Gastrocnemius medialis (tissue), 4 donors: Measurements from ENCODE around the gene FAM222B. TPM values are rescaled to one million over a fixed set of nuclear protein-coding genes. Genes with fewer than 3 reads are reported as not detected.
"Not testable (repeated sequence)": the region's sequence is repeated elsewhere in the genome, so short reads cannot be mapped to it uniquely, and the experiment has no call there.

ENCODE experiments used
- ATAC-seq, 2 donors: fragments of 150-250 bp; one replicate each; pipeline ENCODE4 v1.9.1; 2016
- DNase-seq, 2 donors: peaks; one replicate each; pipeline ENCODE4 v3.0.0-alpha.2; 2019
- H3K27ac ChIP-seq, 4 donors: fragments of 200-600 bp; sonication (generic); 1 replicate in 1 of 4; 2 replicates in 3 of 4; pipeline ENCODE4 v1.5.1; 2016 to 2018; ENCODE audit warnings: mild to moderate bottlenecking in 2 of 4, moderate library complexity in 1 of 4
- H3K27me3 ChIP-seq, 3 donors: fragments of 200-600 bp; sonication (generic) in 2 of 3; 1 replicate in 1 of 3; 2 replicates in 2 of 3; pipeline versions ENCODE4 v1.5.1 to v1.6.0; 2016 to 2019; ENCODE audit warnings: mild to moderate bottlenecking in 1 of 3, moderate library complexity in 1 of 3
- H3K36me3 ChIP-seq, 2 donors: fragments of 200-600 bp; sonication (generic) in 1 of 2; one replicate each; pipeline ENCODE4 v1.5.1; 2017 to 2018
- H3K4me1 ChIP-seq, 2 donors: fragments of 200-600 bp; sonication (generic) in 1 of 2; one replicate each; pipeline ENCODE4 v1.5.1; 2016 to 2017; ENCODE audit warnings: mild to moderate bottlenecking in 2 of 2
- H3K4me3 ChIP-seq, 4 donors: fragments of 200-600 bp; sonication (generic) in 3 of 4; 1 replicate in 1 of 4; 2 replicates in 3 of 4; pipeline ENCODE4 v1.5.1; 2016 to 2019; ENCODE audit warnings: mild to moderate bottlenecking in 2 of 4
- H3K9me3 ChIP-seq, 3 donors: fragments of 200-600 bp; sonication (generic) in 2 of 3; 1 replicate in 1 of 3; 2 replicates in 2 of 3; pipeline ENCODE4 v1.5.1; 2016 to 2019
- POLR2A ChIP-seq, 2 donors: fragments of 450-650 bp; IDR thresholded peaks; one replicate each; pipeline ENCODE4 v1.6.1; 2017; ENCODE audit warnings: antibody characterized with exemption in 2 of 2, mild to moderate bottlenecking in 2 of 2, moderate library complexity in 2 of 2
- in situ Hi-C, 4 donors: fragments of 200-750 bp; cut with MboI; loops; one replicate each; pipeline versions ENCODE4 v1.15.0 to v1.8.0; 2017; ENCODE audit warnings: low sequenced_read_pairs in 4 of 4
- intact Hi-C: fragments of 100-400 bp; cut with DNase I; formaldehyde crosslinking; loops from one replicate; pipeline ENCODE4 v1.15.1; 2023; ENCODE audit warnings: low total_unique reads
- total RNA-seq, 4 donors: library from RNA; depleted of rRNA; stranded (reverse); fragments of >200 nt; gene quantifications; one replicate each; pipeline versions ENCODE4 v1.1.0 to v1.2.3, GENCODE V29; 2016
- TF ChIP-seq, protein P1 (sequence below), 5 experiments: fragments of 450-650 bp in 3 of 5; fragments of 200-600 bp in 2 of 5; sonication (generic) in 2 of 5; IDR thresholded peaks in 4 of 5; conservative IDR thresholded peaks in 1 of 5; 1 replicate in 4 of 5; 2 replicates in 1 of 5; pipeline ENCODE4 v1.5.1; 2016 to 2019; ENCODE audit warnings: antibody characterized with exemption in 5 of 5, mild to moderate bottlenecking in 3 of 5, moderate library complexity in 3 of 5

FAM222B gene
- total RNA-seq, 4 donors from 2014 or later: 36.2 to 82.6 (median 66.8) TPM

DNA sequence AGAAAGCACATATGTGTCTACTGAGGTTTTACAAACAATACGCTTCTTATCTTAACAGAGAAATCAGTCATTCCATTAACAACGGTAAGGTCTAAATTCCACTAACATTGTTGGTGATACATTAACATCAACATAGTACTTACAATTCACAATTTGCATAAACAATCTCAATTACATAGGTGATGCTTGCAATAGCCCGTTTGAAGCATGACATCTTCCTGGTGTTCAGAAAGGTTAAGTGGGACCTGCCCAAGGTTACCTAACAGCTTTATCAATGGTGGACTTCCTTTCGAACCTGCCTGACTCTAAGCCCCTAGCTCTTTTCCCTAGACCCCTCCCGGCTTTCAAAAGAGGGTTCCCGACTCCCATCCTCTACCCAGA, 699 bp downstream of the FAM222B start:
- peak overlapping the region; percentile 82 to 87 (median 84) for H3K27ac ChIP-seq
- peak overlapping the region; percentile 73 to 94 (median 83) for H3K4me3 ChIP-seq
- ATAC-seq (peak; percentile 5 to 23), DNase-seq (no peak)
- in situ Hi-C loops: no loop called here
- H3K27me3 ChIP-seq: no peaks in the 10 kb centered on the region
- intact Hi-C loops: no loop called here
- TF ChIP-seq POLR2A (IDR thresholded peaks at IDR 0.05): no peak
- TF ChIP-seq, protein P1, sequence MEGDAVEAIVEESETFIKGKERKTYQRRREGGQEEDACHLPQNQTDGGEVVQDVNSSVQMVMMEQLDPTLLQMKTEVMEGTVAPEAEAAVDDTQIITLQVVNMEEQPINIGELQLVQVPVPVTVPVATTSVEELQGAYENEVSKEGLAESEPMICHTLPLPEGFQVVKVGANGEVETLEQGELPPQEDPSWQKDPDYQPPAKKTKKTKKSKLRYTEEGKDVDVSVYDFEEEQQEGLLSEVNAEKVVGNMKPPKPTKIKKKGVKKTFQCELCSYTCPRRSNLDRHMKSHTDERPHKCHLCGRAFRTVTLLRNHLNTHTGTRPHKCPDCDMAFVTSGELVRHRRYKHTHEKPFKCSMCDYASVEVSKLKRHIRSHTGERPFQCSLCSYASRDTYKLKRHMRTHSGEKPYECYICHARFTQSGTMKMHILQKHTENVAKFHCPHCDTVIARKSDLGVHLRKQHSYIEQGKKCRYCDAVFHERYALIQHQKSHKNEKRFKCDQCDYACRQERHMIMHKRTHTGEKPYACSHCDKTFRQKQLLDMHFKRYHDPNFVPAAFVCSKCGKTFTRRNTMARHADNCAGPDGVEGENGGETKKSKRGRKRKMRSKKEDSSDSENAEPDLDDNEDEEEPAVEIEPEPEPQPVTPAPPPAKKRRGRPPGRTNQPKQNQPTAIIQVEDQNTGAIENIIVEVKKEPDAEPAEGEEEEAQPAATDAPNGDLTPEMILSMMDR (IDR thresholded peaks at IDR 0.05 in 4 of 5, conservative IDR thresholded peaks at IDR 0.05 in 1 of 5): no peak
- no peaks in the 10 kb centered on the region for H3K36me3 ChIP-seq
- H3K9me3 ChIP-seq: no peaks in the 10 kb centered on the region
- peaks cover 11 to 17% of the 10 kb centered on the region in 2 donors for H3K4me1 ChIP-seq

DNA sequence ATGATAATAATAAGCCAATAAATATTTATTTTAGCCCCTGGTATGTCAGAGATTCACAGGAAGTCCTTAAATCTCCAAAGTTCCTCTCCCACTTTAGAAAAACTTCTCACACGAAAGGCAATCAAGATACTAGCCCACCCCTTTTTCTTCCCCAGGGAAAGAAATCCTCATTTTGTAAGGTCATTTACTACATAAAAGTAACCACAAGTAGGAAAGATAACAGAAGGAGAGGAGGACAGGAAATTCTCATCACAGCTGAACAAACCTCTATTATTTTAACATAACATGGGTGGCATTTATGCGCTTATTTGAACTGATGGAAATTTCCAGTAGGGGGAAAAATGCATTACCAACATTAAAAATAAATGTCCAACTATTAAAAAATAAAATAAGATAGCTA, 3.4 kb downstream of the FAM222B start:
- no peak overlapping the region for H3K4me3 ChIP-seq
- H3K4me1 ChIP-seq: peaks cover 14 to 17% of the 10 kb centered on the region in 2 donors
- H3K36me3 ChIP-seq: no peaks in the 10 kb centered on the region
- ATAC-seq (no peak), DNase-seq (no peak)
- H3K9me3 ChIP-seq: no peaks in the 10 kb centered on the region
- intact Hi-C loops: no loop called here
- no peak overlapping the region for H3K27ac ChIP-seq
- H3K27me3 ChIP-seq: no peaks in the 10 kb centered on the region
- no peak for TF ChIP-seq POLR2A (IDR thresholded peaks at IDR 0.05)
- TF ChIP-seq, protein P1 (IDR thresholded peaks at IDR 0.05 in 4 of 5, conservative IDR thresholded peaks at IDR 0.05 in 1 of 5): no peak
- in situ Hi-C loops: no loop called here

DNA sequence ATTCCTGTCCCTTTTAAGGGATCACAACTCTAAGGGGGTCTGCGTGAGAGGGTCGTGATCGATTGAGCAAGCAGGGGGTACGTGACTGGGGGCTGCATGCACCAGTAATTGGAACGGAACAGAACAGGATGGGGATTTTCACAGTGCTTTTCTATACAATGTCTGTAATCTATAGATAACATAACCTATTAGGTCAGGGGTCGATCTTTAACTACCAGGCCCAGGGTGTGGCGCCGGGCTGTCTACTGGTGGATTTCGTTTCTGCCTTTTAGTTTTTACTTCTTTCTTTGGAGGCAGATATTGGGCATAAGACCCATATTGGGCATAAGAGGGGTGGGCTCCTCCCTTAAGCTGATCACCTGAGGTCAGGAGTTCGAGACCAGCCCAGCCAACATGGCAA, 6.0 kb downstream of the FAM222B start:
- H3K4me3 ChIP-seq, DNase-seq, H3K9me3 ChIP-seq, H3K27ac ChIP-seq, H3K27me3 ChIP-seq, in situ Hi-C loops, H3K4me1 ChIP-seq, ATAC-seq, H3K36me3 ChIP-seq, intact Hi-C loops: not testable (repeated sequence)

DNA sequence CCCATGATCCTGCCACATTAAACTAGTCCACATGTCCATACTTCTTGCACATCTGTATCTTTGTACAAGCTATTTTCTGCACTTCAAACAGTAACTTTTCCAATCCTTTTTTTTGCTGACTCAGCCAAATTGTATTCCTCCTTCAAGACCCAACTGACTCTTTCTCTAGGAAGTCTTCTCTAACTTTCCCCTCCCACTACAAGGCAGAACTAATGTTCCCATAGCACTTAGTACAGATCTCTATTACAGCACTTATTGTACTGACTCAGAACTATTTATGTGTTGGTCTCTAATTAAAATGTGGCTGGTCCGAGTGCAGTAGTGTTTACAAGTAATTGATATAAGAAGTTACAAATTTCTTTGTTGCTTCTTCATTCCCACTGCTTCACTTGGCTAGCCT, 8.2 kb downstream of the FAM222B start:
- no peak for DNase-seq
- in situ Hi-C loops (no loop called here), intact Hi-C loops (no loop called here)
- no peak overlapping the region for H3K4me3 ChIP-seq
- no peaks in the 10 kb centered on the region for H3K36me3 ChIP-seq
- H3K27me3 ChIP-seq: no peaks in the 10 kb centered on the region
- TF ChIP-seq POLR2A (IDR thresholded peaks at IDR 0.05): no peak
- TF ChIP-seq, protein P1 (IDR thresholded peaks at IDR 0.05 in 4 of 5, conservative IDR thresholded peaks at IDR 0.05 in 1 of 5): no peak
- peaks cover 0 to 3% of the 10 kb centered on the region in 2 donors for H3K4me1 ChIP-seq
- no peak overlapping the region for H3K27ac ChIP-seq
- ATAC-seq: no peak
- no peaks in the 10 kb centered on the region for H3K9me3 ChIP-seq

DNA sequence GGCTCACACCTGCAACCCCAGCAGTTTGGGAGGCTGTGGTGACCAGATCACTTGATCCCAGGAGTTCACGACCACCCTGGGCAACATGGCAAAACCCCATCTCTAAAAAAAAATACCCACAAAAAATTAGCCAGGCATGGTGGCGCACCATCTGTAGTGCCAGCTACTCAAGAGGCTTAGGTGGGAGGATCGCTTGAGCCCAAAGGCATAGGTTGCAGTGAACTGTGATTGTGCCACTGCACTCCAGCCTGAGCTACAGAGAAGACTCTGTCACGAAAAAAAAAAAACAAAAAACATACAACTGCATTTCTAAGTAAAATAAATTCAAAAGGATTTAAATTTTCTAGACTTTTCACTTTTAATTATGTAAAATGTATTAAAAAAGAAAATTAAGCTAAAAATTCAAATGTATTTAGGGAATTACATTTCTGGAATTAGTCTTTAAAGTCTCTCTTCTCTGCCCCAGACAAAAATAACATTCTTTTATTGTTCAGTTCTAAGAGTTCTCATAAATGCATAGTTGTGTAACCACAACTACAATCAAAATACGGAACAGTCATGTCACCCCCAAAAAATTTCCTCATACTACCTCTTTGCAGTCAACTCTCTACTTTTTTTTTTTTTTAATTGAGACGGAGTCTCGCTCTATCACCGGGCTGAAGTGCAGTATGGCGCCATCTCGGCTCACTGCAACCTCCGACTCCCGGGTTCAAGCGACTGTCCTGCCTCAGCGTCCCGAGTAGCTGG, 14.1 kb downstream of the FAM222B start:
- Histone ChIP-seq H3K4me3 (no peak overlapping the region), H3K27me3 (no peaks in the 10 kb centered on the region), H3K27ac (no peak overlapping the region), H3K4me1 (no peaks in the 10 kb centered on the region), H3K9me3 (no peaks in the 10 kb centered on the region), H3K36me3 (no peaks in the 10 kb centered on the region)
- intact Hi-C loops: no loop called here
- in situ Hi-C loops: loop anchor here in 1 of 4 donors (10.0 kb wide), 1 partner anchor 64 kb away; no protein-coding TSS in a partner anchor
- no peak for ATAC-seq
- DNase-seq: no peak
- TF ChIP-seq POLR2A (IDR thresholded peaks at IDR 0.05): no peak
- TF ChIP-seq, protein P1 (IDR thresholded peaks at IDR 0.05 in 4 of 5, conservative IDR thresholded peaks at IDR 0.05 in 1 of 5): no peak
